Measurements from ENCODE around the gene KRT7. TPM values are rescaled to one million over a fixed set of nuclear protein-coding genes. Genes with fewer than 3 reads are reported as not detected.

Gene KRT7
- polyA plus RNA-seq, 1 of the 3 experiments (the other 2 are of a cell fraction): 5.4 TPM

- no peak overlapping the region for H3K4me2 ChIP-seq
- peaks cover 4% of the 10 kb centered on the region; the same call in 1 of the 2 replicates for H3K9me3 ChIP-seq
- H4K20me1 ChIP-seq (ENCODE audit: insufficient read depth): no peaks in the 10 kb centered on the region
- ChIA-PET CTCF (interaction anchor here (1.2 to 4.0 kb wide), 4 partner anchors 14 to 100 kb away, joined by 3 to 14 read pairs (median 5); no protein-coding TSS in a partner anchor), POLR2A (no interaction called here)
- H3K4me1 ChIP-seq (ENCODE audit: control insufficient read depth in 1 of 2, insufficient read depth in 2 of 2, low read depth in 1 of 2, low read length in 1 of 2): peaks cover 0 to 19% of the 10 kb centered on the region in 2 experiments; a peak in 3 of 4 replicates
- H3K79me2 ChIP-seq (ENCODE audit: insufficient read depth): no peaks in the 10 kb centered on the region
- H3K27me3 ChIP-seq (ENCODE audit: insufficient read depth): no peaks in the 10 kb centered on the region
- no peaks in the 10 kb centered on the region for H3K36me3 ChIP-seq (replicated peaks in 1 of 2; ENCODE audit: control insufficient read depth in 1 of 2, insufficient read depth in 2 of 2, low read length in 1 of 2)
- no peaks in the 10 kb centered on the region for H3K9me2 ChIP-seq
- no peak overlapping the region for H2AFZ ChIP-seq (ENCODE audit: low read depth)
- no peak for DNase-seq
- no peak overlapping the region for H3K27ac ChIP-seq (ENCODE audit: low read depth in 2 of 2, low read length in 1 of 2)
- no peak overlapping the region for H3K4me3 ChIP-seq (ENCODE audit: low read depth in 2 of 2, low read length in 1 of 2)
- peaks cover 42% of the 10 kb centered on the region for H3F3A ChIP-seq (replicated peaks; ENCODE audit: insufficient read depth)
- TF ChIP-seq, protein P1, sequence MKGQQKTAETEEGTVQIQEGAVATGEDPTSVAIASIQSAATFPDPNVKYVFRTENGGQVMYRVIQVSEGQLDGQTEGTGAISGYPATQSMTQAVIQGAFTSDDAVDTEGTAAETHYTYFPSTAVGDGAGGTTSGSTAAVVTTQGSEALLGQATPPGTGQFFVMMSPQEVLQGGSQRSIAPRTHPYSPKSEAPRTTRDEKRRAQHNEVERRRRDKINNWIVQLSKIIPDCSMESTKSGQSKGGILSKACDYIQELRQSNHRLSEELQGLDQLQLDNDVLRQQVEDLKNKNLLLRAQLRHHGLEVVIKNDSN (IDR thresholded peaks at IDR 0.05; ENCODE audit: borderline replicate concordance, low read depth): no peak
- TF ChIP-seq RCOR1 (IDR thresholded peaks at IDR 0.05; ENCODE audit: low read length) (no peak), USF2 (IDR thresholded peaks at IDR 0.05; ENCODE audit: borderline replicate concordance, low read depth, low read length) (no peak), NRF1 (IDR thresholded peaks at IDR 0.05; ENCODE audit: low read depth, low read length) (no peak), CHD2 (IDR thresholded peaks at IDR 0.05; ENCODE audit: low read length, partially characterized antibody) (no peak), RXRA (IDR thresholded peaks at IDR 0.05; ENCODE audit: borderline replicate concordance, low read depth) (no peak), TCF12 (IDR thresholded peaks at IDR 0.05) (no peak), EP300 (IDR thresholded peaks at IDR 0.05; ENCODE audit: borderline replicate concordance in 1 of 2, low read depth in 1 of 2, low read length in 1 of 2) (no peak), EZH2phosphoT487 (IDR thresholded peaks at IDR 0.05; ENCODE audit: borderline replicate concordance, low read depth) (no peak), FOSL2 (IDR thresholded peaks at IDR 0.05; ENCODE audit: borderline replicate concordance, low read depth) (no peak)
- TF ChIP-seq, protein P2, sequence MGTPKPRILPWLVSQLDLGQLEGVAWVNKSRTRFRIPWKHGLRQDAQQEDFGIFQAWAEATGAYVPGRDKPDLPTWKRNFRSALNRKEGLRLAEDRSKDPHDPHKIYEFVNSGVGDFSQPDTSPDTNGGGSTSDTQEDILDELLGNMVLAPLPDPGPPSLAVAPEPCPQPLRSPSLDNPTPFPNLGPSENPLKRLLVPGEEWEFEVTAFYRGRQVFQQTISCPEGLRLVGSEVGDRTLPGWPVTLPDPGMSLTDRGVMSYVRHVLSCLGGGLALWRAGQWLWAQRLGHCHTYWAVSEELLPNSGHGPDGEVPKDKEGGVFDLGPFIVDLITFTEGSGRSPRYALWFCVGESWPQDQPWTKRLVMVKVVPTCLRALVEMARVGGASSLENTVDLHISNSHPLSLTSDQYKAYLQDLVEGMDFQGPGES (IDR thresholded peaks at IDR 0.05; ENCODE audit: low read depth, low read length): no peak
- WGBS (ENCODE audit: low lambda C conversion rate): 76% methylated on average over 5 of the region's 5 CpGs
- no peak overlapping the region for H3K9ac ChIP-seq
Measured at GRCh38 chr12:52227606-52228166, 5.4 kb upstream of the KRT7 start.

GRCh38 chr12:52228366-52228765 is 4.7 kb upstream of the KRT7 start:
- Histone ChIP-seq H3F3A (replicated peaks; ENCODE audit: insufficient read depth) (peaks cover 42% of the 10 kb centered on the region), H3K9ac (no peak overlapping the region), H3K4me3 (ENCODE audit: low read depth in 2 of 2, low read length in 1 of 2) (no peak overlapping the region), H3K27me3 (ENCODE audit: insufficient read depth) (no peaks in the 10 kb centered on the region), H3K4me1 (ENCODE audit: control insufficient read depth in 1 of 2, insufficient read depth in 2 of 2, low read depth in 1 of 2, low read length in 1 of 2) (peaks cover 0 to 19% of the 10 kb centered on the region in 2 experiments; a peak in 3 of 4 replicates), H3K79me2 (ENCODE audit: insufficient read depth) (no peaks in the 10 kb centered on the region), H3K27ac (ENCODE audit: low read depth in 2 of 2, low read length in 1 of 2) (peak overlapping the region in 1 of 2 experiments; percentile 97; a peak in 2 of 4 replicates), H3K9me3 (peaks cover 4% of the 10 kb centered on the region; the same call in 1 of the 2 replicates), H3K9me2 (no peaks in the 10 kb centered on the region), H4K20me1 (ENCODE audit: insufficient read depth) (no peaks in the 10 kb centered on the region), H3K36me3 (replicated peaks in 1 of 2; ENCODE audit: control insufficient read depth in 1 of 2, insufficient read depth in 2 of 2, low read length in 1 of 2) (no peaks in the 10 kb centered on the region), H3K4me2 (no peak overlapping the region), H2AFZ (ENCODE audit: low read depth) (no peak overlapping the region)
- no peak for DNase-seq
- TF ChIP-seq FOXM1 (IDR thresholded peaks at IDR 0.05; ENCODE audit: low read depth) (no peak), TEAD4 (IDR thresholded peaks at IDR 0.05; ENCODE audit: borderline replicate concordance, insufficient read depth) (no peak), EP300 (IDR thresholded peaks at IDR 0.05; ENCODE audit: borderline replicate concordance in 1 of 2, low read depth in 1 of 2, low read length in 1 of 2) (no peak), FOSL2 (IDR thresholded peaks at IDR 0.05; ENCODE audit: borderline replicate concordance, low read depth) (no peak), RCOR1 (IDR thresholded peaks at IDR 0.05; ENCODE audit: low read length) (no peak), RXRA (IDR thresholded peaks at IDR 0.05; ENCODE audit: borderline replicate concordance, low read depth) (no peak), NFIC (IDR thresholded peaks at IDR 0.05; ENCODE audit: borderline replicate concordance) (no peak), CHD2 (IDR thresholded peaks at IDR 0.05; ENCODE audit: low read length, partially characterized antibody) (no peak), FOXJ3 (CRISPR knock-in tag; IDR thresholded peaks at IDR 0.05) (no peak), ELF1 (IDR thresholded peaks at IDR 0.05) (no peak)
- TF ChIP-seq, protein P3, sequence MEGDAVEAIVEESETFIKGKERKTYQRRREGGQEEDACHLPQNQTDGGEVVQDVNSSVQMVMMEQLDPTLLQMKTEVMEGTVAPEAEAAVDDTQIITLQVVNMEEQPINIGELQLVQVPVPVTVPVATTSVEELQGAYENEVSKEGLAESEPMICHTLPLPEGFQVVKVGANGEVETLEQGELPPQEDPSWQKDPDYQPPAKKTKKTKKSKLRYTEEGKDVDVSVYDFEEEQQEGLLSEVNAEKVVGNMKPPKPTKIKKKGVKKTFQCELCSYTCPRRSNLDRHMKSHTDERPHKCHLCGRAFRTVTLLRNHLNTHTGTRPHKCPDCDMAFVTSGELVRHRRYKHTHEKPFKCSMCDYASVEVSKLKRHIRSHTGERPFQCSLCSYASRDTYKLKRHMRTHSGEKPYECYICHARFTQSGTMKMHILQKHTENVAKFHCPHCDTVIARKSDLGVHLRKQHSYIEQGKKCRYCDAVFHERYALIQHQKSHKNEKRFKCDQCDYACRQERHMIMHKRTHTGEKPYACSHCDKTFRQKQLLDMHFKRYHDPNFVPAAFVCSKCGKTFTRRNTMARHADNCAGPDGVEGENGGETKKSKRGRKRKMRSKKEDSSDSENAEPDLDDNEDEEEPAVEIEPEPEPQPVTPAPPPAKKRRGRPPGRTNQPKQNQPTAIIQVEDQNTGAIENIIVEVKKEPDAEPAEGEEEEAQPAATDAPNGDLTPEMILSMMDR (IDR thresholded peaks at IDR 0.05): no peak
- TF ChIP-seq, protein P2 (IDR thresholded peaks at IDR 0.05; ENCODE audit: low read depth, low read length): no peak
- WGBS (ENCODE audit: low lambda C conversion rate): 62% methylated on average over 3 of the region's 3 CpGs
- CTCF ChIA-PET: no interaction called here
- POLR2A ChIA-PET: no interaction called here

Data from SK-N-SH (cell line).